LNCAP (cell line): ENCODE data around the gene DNAH10.

Experiments used
- TF ChIP-seq, protein P1 (sequence below): fragments of 450-650 bp; IDR thresholded peaks from 2 replicates; pipeline ENCODE4 v1.5.1; 2017; ENCODE audit warnings: mild to moderate bottlenecking

Gene DNAH10

DNA sequence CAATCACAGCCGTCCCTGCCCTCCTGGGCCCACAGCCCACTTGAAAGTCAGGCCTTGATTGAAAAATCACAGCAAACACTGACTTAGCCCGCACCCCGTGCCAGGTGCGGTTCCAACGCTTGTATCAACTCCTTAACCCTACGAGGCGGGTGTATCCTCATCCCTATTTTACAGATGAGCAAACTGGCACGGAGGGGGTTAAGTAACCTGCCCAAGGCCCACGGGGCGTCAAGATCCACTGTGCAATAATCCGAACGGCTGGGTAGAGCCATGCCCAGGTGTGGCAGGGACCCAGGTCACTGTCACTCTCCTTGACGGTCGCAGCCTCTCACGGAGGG lies 583 bp downstream of the DNAH10 start:
- TF ChIP-seq, protein P1, sequence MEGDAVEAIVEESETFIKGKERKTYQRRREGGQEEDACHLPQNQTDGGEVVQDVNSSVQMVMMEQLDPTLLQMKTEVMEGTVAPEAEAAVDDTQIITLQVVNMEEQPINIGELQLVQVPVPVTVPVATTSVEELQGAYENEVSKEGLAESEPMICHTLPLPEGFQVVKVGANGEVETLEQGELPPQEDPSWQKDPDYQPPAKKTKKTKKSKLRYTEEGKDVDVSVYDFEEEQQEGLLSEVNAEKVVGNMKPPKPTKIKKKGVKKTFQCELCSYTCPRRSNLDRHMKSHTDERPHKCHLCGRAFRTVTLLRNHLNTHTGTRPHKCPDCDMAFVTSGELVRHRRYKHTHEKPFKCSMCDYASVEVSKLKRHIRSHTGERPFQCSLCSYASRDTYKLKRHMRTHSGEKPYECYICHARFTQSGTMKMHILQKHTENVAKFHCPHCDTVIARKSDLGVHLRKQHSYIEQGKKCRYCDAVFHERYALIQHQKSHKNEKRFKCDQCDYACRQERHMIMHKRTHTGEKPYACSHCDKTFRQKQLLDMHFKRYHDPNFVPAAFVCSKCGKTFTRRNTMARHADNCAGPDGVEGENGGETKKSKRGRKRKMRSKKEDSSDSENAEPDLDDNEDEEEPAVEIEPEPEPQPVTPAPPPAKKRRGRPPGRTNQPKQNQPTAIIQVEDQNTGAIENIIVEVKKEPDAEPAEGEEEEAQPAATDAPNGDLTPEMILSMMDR, result no peak

DNA sequence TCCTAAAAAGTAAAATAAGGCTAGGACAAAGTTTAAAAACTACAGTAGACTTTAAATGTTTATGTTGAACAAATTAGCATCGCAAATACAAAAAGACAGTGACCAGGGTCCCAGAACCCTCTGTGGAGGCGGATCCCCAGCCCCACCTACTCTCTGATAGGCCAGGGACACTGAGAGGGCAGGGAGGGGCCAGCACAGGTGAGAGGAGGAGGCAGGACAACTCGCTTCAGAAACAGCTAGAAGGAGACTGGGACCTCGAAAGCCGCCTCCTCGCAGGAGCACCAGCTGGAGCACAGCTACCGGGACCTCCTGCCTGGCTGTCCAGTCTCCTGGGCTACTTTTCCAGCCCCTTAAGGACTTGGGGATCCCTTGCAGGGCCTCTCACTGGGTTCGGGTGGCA lies 992 bp downstream of the DNAH10 start:
- TF ChIP-seq, protein P1, result no peak

DNA sequence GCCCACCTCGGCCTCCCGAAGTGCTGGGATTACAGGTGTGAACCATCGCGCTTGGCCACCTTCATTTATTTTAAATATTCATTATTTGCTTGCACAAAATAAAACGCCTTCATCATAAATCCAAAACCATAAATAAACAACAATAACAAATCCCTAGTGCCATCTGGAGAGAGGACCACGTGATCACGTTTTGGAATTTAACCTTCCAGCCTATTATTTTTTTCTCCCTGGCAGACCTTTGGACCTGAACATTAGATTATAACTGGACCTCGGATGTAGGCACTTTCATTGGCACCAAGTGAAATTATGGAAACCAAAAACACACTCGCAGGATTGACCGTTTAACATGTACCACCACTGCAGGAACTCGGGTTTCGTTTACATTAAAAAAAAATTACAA lies 2.0 kb downstream of the DNAH10 start:
- TF ChIP-seq, protein P1, result no peak

DNA sequence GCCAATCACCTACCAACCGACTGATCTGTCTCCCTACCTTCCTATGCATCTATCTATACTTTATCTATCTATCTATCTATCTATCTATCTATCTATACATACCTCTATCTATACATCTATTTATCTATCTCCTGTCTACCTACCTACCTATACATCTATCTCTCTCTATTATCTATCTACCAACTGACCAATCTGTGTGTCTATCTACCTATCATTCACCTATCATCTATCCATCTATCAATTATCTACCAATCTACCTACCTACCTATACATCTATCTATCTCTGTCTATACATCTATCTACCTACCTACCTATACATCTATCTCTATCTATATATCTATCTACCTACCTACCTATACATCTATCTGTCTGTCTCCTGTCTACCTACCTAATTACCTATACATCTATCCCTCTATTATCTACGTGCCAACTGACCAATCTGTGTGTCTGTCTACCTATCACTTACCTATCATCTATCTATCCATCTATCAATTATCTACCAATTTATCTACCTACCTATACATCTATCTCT lies 3.5 kb downstream of the DNAH10 start:
- TF ChIP-seq, protein P1, result no peak

DNA sequence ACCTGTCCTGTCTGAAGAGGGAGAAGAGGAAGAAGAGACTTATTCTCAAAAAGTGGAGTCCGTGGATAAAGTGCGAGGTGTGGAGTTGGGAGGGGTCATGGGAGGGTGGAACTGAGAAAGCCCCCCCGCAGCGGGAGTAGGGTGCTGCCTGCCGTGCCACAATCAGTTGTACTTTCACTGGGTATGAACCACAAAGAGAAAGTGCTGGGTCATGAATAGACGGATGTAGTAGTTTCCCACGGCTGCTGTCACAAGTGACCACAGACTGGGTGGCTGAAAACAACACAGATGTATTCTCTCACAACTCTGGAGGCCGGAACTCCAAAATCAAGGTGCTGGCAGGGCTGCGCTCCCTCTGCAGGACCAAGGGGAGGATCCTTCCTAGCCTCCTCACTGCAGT lies 5.5 kb downstream of the DNAH10 start:
- TF ChIP-seq, protein P1, result no peak

DNA sequence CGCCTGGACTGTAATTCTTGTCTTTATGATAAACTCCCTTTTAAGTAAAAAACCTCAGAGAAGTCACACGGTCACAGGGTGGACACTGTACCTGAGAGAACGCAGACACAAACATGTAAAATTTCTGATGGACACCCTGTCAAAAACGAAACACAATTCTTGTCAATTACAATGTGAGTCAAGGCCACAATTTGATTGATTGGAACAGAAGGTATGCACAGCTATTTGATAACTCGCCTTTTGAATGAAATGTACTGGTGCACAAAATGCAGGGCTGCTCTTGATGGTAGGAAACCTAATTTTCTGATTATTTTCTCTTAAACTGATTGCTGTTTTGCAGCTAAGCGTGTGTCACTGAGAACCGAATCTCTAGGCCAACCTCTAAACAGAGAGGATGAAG lies 9.2 kb downstream of the DNAH10 start:
- TF ChIP-seq, protein P1, result no peak

DNA sequence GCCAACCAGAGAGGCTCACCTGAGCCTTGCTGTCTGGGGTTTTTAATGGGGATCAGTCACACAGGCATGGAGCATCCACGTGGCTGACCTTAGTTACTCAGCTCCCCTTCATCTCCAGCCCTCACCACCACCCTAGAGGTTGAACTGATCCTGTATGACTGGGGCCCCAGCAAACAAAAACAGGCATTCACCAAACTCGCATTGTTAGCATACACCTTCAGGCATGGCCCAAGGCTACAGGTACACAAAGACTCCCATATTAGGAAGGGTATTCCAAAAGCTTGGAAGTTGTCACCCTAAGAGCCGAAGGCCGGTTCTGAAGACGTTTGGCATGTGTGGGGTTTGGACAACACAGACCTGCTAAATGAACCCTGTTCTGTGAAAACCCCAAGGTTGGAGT lies 10.0 kb downstream of the DNAH10 start:
- TF ChIP-seq, protein P1, result no peak

DNA sequence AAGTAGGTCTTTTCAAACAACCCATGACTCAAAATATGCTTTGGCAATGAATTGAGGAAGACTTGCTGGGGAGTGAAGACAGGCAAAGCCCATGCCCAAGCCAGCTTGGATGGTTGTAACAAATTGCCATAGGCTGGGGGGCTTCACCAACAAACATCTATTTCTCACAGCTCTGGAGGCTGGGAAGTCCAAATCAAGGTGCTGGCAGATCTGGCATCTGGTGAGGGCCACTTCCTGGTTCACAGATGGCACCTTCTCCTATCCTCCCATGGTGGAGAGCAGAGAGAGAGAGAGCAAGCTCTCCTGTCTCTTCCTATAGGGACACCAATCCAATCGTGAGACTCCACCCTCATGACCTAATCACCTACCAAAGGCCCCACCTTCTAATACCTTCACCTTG lies 11.3 kb downstream of the DNAH10 start:
- TF ChIP-seq, protein P1, result no peak
